Breast epithelium (tissue), 3 donors: ENCODE measurements around the gene AK5.

Experiments used
- POLR2A ChIP-seq: fragments of 450-650 bp; IDR thresholded peaks from one replicate; pipeline ENCODE4 v1.6.1; 2016; ENCODE audit warnings: antibody characterized with exemption, mild to moderate bottlenecking, moderate library complexity
- POLR2AphosphoS5 ChIP-seq, 3 donors: sonication (generic); formaldehyde crosslinking; IDR thresholded peaks; one replicate each; pipeline ENCODE4 v1.6.1; 2017; ENCODE audit warnings: antibody characterized with exemption in 3 of 3
- TF ChIP-seq, protein P1 (sequence below), 3 donors: fragments of 450-650 bp; IDR thresholded peaks; one replicate each; pipeline ENCODE4 v1.5.1; 2016 to 2017; ENCODE audit warnings: antibody characterized with exemption in 3 of 3, mild to moderate bottlenecking in 3 of 3, moderate library complexity in 3 of 3

DNA sequence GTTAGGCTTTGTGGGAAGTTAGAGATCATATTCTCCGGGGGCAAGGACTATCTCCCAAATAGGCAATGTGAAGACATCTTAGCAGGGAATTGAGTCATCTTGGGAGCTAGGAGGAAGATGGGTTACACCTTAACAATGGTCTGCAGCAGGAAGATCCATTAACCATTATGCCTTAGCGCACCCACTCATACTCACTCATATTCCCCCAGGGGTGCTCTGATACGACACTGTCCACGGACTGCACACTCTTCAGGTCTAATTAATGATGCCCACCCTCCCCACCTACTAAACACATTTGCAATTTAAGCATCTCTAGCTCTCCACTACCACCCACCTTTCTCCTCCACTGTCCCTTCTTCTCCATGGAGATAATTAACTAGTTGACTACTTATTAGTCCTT lies 857 bp upstream of the AK5 start:
- TF ChIP-seq POLR2AphosphoS5 (IDR thresholded peaks at IDR 0.05) (no peak), POLR2A (no peak)
- TF ChIP-seq, protein P1, sequence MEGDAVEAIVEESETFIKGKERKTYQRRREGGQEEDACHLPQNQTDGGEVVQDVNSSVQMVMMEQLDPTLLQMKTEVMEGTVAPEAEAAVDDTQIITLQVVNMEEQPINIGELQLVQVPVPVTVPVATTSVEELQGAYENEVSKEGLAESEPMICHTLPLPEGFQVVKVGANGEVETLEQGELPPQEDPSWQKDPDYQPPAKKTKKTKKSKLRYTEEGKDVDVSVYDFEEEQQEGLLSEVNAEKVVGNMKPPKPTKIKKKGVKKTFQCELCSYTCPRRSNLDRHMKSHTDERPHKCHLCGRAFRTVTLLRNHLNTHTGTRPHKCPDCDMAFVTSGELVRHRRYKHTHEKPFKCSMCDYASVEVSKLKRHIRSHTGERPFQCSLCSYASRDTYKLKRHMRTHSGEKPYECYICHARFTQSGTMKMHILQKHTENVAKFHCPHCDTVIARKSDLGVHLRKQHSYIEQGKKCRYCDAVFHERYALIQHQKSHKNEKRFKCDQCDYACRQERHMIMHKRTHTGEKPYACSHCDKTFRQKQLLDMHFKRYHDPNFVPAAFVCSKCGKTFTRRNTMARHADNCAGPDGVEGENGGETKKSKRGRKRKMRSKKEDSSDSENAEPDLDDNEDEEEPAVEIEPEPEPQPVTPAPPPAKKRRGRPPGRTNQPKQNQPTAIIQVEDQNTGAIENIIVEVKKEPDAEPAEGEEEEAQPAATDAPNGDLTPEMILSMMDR (IDR thresholded peaks at IDR 0.05), result no peak
